ENCODE data around the gene ZNF764. TPM values are rescaled to one million over a fixed set of nuclear protein-coding genes. Genes with fewer than 3 reads are reported as not detected.

The ZNF764 gene
- total RNA-seq, 2 experiments from 2014 or later: 9.7 to 10.4 TPM

DNA sequence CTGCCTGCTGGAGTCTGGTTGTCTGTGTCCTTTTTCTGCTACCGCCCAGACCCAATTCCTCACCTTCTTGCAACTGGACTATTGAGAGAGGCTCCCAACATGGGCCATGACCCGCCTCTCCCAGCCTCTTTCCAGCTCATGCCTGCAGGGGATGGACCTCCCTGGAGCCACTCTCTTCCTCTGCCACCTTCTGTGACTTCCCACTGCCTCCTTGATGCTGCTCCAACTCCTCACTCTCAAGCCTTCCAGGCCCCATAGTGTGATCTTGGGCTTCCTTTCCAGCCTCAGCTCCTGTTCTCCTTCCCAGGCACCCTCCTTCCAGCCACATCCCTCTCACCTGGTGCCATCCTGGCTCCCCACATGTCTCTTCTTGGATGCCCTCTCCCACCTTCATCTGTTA, 42.9 kb downstream of the ZNF764 start:
- H3K27me3 Mint-ChIP-seq: no peaks in the 10 kb centered on the region
- POLR2A ChIA-PET: interaction anchor here (0.8 kb wide), 1 partner anchor 9 kb away, joined by 3 read pairs; no protein-coding TSS in a partner anchor
- CTCF ChIA-PET: no interaction called here
- no peak overlapping the region for H3K4me3 Mint-ChIP-seq
- H3K4me1 Mint-ChIP-seq (ENCODE audit: low read depth): peaks cover 6% of the 10 kb centered on the region
- no peak for DNase-seq
- peaks cover 81% of the 10 kb centered on the region for H3K36me3 Mint-ChIP-seq (ENCODE audit: low read depth)
- H3K27ac Mint-ChIP-seq: no peak overlapping the region
- TF ChIP-seq, protein P1, sequence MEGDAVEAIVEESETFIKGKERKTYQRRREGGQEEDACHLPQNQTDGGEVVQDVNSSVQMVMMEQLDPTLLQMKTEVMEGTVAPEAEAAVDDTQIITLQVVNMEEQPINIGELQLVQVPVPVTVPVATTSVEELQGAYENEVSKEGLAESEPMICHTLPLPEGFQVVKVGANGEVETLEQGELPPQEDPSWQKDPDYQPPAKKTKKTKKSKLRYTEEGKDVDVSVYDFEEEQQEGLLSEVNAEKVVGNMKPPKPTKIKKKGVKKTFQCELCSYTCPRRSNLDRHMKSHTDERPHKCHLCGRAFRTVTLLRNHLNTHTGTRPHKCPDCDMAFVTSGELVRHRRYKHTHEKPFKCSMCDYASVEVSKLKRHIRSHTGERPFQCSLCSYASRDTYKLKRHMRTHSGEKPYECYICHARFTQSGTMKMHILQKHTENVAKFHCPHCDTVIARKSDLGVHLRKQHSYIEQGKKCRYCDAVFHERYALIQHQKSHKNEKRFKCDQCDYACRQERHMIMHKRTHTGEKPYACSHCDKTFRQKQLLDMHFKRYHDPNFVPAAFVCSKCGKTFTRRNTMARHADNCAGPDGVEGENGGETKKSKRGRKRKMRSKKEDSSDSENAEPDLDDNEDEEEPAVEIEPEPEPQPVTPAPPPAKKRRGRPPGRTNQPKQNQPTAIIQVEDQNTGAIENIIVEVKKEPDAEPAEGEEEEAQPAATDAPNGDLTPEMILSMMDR (IDR thresholded peaks at IDR 0.05): no peak
- ATAC-seq: no peak
- no peaks in the 10 kb centered on the region for H3K9me3 Mint-ChIP-seq
- intact Hi-C loops (cut with micrococcal nuclease): no loop called here

DNA sequence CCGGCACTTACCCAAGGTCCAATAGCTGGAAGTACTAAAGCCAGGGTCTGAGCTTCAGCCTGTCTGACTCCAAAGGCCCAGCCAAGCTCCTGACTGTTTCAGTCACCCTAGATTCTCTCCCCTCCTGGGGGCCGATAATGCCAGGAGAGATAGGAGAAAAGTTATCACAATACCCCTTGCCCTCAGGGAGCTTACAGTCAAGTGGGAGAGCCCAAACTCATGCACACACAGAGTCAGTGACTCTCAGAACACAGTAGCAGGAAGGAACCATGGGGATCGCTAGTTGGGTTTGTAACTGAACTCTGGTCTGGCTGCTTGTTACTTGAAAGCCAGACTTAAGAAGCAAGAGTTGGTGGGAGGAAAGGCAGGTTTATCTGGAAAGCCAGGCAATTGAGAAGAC, 46.7 kb downstream of the ZNF764 start:
- H3K36me3 Mint-ChIP-seq (ENCODE audit: low read depth): peaks cover 68% of the 10 kb centered on the region
- no peak overlapping the region for H3K4me3 Mint-ChIP-seq
- peak overlapping the region; percentile 74 for H3K27ac Mint-ChIP-seq
- H3K4me1 Mint-ChIP-seq (ENCODE audit: low read depth): peaks cover 3% of the 10 kb centered on the region
- no peaks in the 10 kb centered on the region for H3K27me3 Mint-ChIP-seq
- intact Hi-C loops (cut with micrococcal nuclease): no loop called here
- DNase-seq: no peak
- POLR2A ChIA-PET: interaction anchor here (0.7 to 3.2 kb wide), 5 partner anchors 9 to 38 kb away, joined by 3 to 8 read pairs (median 5); no protein-coding TSS in a partner anchor
- TF ChIP-seq, protein P1 (IDR thresholded peaks at IDR 0.05): no peak
- CTCF ChIA-PET: interaction anchor here (1.1 to 2.6 kb wide), 3 partner anchors 86 to 118 kb away, joined by 3 to 9 read pairs (median 3); no protein-coding TSS in a partner anchor
- H3K9me3 Mint-ChIP-seq: no peaks in the 10 kb centered on the region
- ATAC-seq: no peak

DNA sequence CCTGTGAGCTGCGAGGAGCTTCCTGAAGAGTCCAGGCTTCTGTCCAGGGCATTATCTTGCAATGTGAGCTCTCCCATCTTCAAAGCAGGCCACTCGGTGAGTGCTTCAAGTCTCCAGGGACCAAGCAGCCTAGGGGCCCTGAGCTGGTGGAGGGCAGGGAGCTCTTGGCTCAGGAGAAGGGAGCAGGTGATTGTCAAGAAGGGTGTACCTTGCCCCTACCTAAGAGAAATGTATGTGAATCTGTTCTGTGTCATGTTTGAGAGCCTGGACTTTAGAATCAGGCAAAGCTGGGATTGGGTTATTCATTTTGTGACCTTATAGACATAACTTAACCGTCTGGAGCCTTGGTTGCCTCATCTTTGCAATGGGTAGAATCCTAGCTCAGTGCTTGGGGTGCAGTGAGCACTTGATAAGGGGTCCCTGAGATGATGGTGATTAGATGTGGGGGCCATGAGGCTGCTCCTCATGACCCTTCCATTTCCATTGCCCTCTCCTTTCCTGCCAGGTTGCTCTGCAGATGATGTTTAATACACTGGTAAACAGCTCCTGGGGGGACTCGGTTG, 47.7 kb downstream of the ZNF764 start:
- intact Hi-C loops (cut with micrococcal nuclease): no loop called here
- peaks cover 2% of the 10 kb centered on the region for H3K4me1 Mint-ChIP-seq (ENCODE audit: low read depth)

DNA sequence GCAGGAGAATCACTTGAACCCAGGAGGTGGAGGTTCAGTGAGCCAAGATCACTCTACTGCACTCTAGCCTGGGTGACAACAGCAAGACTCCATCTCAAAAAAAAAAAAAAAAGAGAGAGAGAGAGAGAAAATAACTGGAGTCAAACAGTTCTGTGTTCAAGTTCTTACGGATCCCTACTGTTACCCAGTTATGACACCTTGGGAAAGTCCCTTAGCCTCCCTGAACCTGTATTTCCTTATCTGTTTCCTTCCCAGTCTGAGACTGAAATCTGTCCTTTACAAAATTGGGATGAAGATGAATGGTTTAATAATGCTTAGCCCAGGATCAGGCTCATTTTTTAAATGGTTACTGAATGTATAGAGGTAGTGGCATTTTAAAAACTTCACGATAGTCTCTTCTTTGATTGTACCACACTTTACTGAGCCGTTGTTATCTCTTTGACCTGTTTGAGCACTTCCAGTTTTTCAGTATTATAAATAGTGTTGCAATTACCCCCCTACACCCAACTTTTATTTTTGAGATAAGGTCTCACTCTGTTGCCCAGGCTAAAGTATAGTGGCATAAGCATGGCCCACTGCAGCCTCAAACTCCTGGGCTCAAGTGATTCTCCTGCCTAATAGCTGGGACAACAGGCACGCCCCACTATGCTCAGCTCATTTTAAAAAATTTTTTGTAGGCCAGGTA, 49.0 kb downstream of the ZNF764 start:
- TF ChIP-seq, protein P1 (IDR thresholded peaks at IDR 0.05): no peak
- Mint-ChIP-seq H3K4me1 (ENCODE audit: low read depth) (peaks cover 2% of the 10 kb centered on the region), H3K4me3 (no peak overlapping the region), H3K36me3 (ENCODE audit: low read depth) (peaks cover 59% of the 10 kb centered on the region), H3K27me3 (no peaks in the 10 kb centered on the region), H3K9me3 (no peaks in the 10 kb centered on the region), H3K27ac (peak overlapping the region; percentile 55)
- POLR2A ChIA-PET: interaction anchor here (0.6 to 3.7 kb wide), 6 partner anchors 10 to 89 kb away, joined by 4 to 17 read pairs (median 6); no protein-coding TSS in a partner anchor
- DNase-seq: no peak
- ATAC-seq: no peak
- intact Hi-C loops (cut with micrococcal nuclease): no loop called here
- CTCF ChIA-PET: interaction anchor here (1.4 to 2.6 kb wide), 3 partner anchors 59 to 89 kb away, joined by 4 to 9 read pairs (median 5); partner anchors contain the start of gene DCTPP1

More for the DNA sequence above, 47.7 kb downstream of the ZNF764 start:
- ChIA-PET CTCF (interaction anchor here (1.2 to 2.6 kb wide), 3 partner anchors 81 to 119 kb away, joined by 3 to 9 read pairs (median 4); partner anchors contain the start of gene DCTPP1), POLR2A (interaction anchor here (0.5 to 3.7 kb wide), 11 partner anchors 9 to 184 kb away, joined by 3 to 17 read pairs (median 5); no protein-coding TSS in a partner anchor)
- Mint-ChIP-seq H3K9me3 (no peaks in the 10 kb centered on the region), H3K36me3 (ENCODE audit: low read depth) (peaks cover 61% of the 10 kb centered on the region), H3K27me3 (no peaks in the 10 kb centered on the region), H3K27ac (no peak overlapping the region), H3K4me3 (no peak overlapping the region)
- ATAC-seq: no peak
- DNase-seq: no peak
- TF ChIP-seq, protein P1 (IDR thresholded peaks at IDR 0.05): no peak

Small RNA genes lying within 50 kb of the gene (microRNA-seq; reads per million reads assigned to microRNA genes)
- 322 reads per million, percentile 80 among the genes with 10 or more reads in this experiment for gene MIR4518 (ENCODE audit: borderline microRNAs expressed, borderline replicate concordance)

Other genes starting within 250 kb of the ZNF764 start
- 10 to 100 TPM; 43.8 to 44.5 TPM for gene CD2BP2, start 203.1 kb downstream of the ZNF764 start, total RNA-seq
- gene TBC1D10B, start 187.9 kb downstream of the ZNF764 start, total RNA-seq: 10 to 100 TPM; 39.7 to 41.3 TPM
- 1 to 10 TPM in 1 of 2 experiments, under 1 TPM in 1; 0.87 to 1.2 TPM for gene MYL11, start 183.6 kb downstream of the ZNF764 start, total RNA-seq
- gene SEPTIN1, start 175.8 kb downstream of the ZNF764 start, total RNA-seq: 100 to 1,000 TPM; 163 to 169 TPM
- 10 to 100 TPM; 10.4 to 10.9 TPM for gene ZNF48, start 163.0 kb downstream of the ZNF764 start, total RNA-seq
- 1 to 10 TPM; 5.4 to 6.6 TPM for gene ZNF771, start 150.8 kb downstream of the ZNF764 start, total RNA-seq
- gene DCTPP1, start 128.3 kb downstream of the ZNF764 start, total RNA-seq: 100 to 1,000 TPM in 1 of 2 experiments, 10 to 100 TPM in 1; 98.4 to 105 TPM
- gene SEPHS2, start 112.5 kb downstream of the ZNF764 start, total RNA-seq: 10 to 100 TPM; 51.8 to 54.0 TPM
- 100 to 1,000 TPM; 274 to 285 TPM for gene ITGAL, start 85.6 kb downstream of the ZNF764 start, total RNA-seq
- 1 to 10 TPM; 8.3 to 9.2 TPM for gene ZNF768, start 31.8 kb downstream of the ZNF764 start, total RNA-seq
- gene ZNF747, start 23.5 kb downstream of the ZNF764 start, total RNA-seq: 1 to 10 TPM; 6.7 to 7.9 TPM
- gene ZNF688, start 13.3 kb upstream of the ZNF764 start, total RNA-seq: 1 to 10 TPM; 4.7 to 5.5 TPM
- 10 to 100 TPM in 1 of 2 experiments, 1 to 10 TPM in 1; 8.8 to 10.3 TPM for gene ZNF785, start 27.3 kb upstream of the ZNF764 start, total RNA-seq
- gene ZNF689, start 52.0 kb upstream of the ZNF764 start, total RNA-seq: 10 to 100 TPM in 1 of 2 experiments, 1 to 10 TPM in 1; 9.8 to 11.3 TPM
- gene PRR14, start 92.6 kb upstream of the ZNF764 start, total RNA-seq: 10 to 100 TPM; 74.0 to 76.6 TPM
- gene FBRS, start 100.1 kb upstream of the ZNF764 start, total RNA-seq: 10 to 100 TPM; 80.3 to 85.8 TPM
- gene SRCAP, start 140.8 kb upstream of the ZNF764 start, total RNA-seq: 10 to 100 TPM; 57.2 to 64.7 TPM
- 10 to 100 TPM; 27.8 to 30.3 TPM for gene PHKG2, start 190.1 kb upstream of the ZNF764 start, total RNA-seq
- gene CFAP119, start 203.7 kb upstream of the ZNF764 start, total RNA-seq: 1 to 10 TPM; 3.8 to 3.9 TPM
- gene RNF40, start 203.9 kb upstream of the ZNF764 start, total RNA-seq: 10 to 100 TPM; 63.2 to 68.1 TPM
- gene ZNF629, start 228.8 kb upstream of the ZNF764 start, total RNA-seq: 1 to 10 TPM; 2.8 to 3.2 TPM